Measurements from ENCODE around the gene MRPS34. TPM values are rescaled to one million over a fixed set of nuclear protein-coding genes. Genes with fewer than 3 reads are reported as not detected.
"Not testable (repeated sequence)": the region's sequence is repeated elsewhere in the genome, so short reads cannot be mapped to it uniquely, and the experiment has no call there.

Gene MRPS34
- total RNA-seq, 1 experiment from 2014 or later: 276 TPM

DNA sequence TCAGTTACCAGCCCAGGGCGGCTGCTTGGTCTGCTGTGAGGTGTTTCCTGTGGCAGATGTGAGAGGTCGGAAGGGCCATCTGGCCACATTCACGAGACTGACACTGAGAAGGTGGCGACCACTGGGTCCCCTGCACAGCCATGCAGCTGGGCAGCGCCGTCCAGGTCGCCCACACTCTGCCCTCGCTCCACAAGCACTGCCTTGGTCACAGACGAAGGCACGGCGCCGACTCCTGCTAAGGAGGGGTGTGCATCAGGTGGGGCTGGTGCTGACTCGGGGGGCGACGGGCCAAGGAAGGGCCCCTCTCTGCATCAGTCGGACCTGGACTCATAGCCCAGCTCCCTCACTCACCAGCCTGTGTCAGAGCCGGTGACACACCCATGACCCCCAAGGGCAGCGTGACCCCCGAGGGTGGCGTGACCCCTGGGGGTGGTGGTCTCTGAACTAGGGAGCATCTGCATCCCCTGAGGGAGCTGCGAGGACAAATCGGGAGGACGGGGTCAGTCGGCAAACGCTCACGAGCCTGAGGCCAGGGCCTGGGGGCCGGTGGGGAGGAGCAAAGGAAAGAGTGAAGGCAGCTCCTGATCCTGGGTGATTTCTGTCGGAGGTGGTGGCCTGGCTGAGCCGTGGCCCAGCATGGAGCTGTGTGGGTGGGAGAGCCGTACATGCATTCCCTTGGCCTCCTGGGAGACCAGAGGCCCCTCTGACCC is 32.0 kb downstream of the MRPS34 start:
- in situ Hi-C loops (cut with HindIII; ENCODE audit: low sequenced_read_pairs): no loop called here
- no peak for DNase-seq (ENCODE audit: low spot score)

DNA sequence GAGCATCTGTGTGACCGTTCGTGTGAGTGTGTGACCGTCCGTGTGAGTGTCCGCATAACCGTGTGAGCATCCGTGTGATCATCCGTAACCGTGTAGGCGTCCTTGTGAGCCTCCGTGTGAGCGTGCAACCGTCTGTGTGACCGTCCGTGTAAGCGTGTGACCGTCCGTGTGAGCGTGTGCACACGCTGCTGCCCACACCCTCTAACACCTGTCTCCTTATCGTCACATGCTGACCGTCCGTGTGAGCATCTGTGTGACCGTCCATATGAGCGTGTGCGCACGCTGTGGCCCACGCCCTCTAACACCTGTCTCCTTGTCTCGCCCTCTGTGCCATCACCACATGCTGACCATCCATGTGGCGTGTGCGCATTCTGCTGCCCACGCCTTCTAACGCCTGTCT is 32.7 kb downstream of the MRPS34 start:
- in situ Hi-C loops (cut with HindIII; ENCODE audit: low sequenced_read_pairs): no loop called here
- DNase-seq (ENCODE audit: low spot score): no peak

DNA sequence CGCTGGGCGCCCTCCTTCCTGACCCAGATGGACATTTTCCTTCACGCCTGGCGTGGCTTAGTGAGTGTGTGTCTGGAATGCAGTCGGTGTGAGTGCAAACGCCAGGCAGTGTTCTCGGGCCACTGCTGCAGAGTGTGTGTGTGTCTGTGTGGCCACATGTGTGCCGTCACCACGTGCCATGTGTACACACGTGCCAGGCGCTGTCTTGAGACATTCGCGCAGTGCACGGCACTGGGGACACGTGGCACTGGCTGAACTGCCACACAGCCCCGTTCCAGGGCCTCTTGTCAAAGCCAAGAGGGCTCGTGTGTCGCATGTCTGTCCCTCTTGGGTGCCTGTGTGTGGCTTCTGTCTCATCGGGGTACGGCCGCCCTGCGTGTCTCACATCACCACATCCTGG is 38.1 kb downstream of the MRPS34 start:
- DNase-seq (ENCODE audit: low spot score): no peak
- in situ Hi-C loops (cut with HindIII; ENCODE audit: low sequenced_read_pairs): no loop called here

DNA sequence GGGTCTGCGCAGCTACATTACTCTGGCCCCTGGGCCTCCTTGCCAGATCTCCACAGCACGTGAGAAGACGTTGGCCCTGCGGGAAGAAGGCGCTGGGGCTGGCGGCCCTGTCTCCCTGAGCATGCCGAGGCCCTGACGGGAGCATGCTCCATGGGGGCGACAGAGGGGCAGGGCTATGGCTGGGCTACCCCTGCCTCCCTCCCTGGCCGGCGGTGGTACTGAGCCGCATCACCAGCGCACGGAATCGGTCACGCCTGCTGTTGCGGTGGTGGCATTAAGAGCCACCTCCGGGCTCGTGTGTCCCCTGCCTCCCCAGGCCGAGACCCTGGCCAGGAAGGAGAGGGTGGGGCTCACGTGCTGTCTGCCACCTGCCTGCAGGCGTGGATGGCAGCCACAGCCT is 38.8 kb downstream of the MRPS34 start:
- no peak for DNase-seq (ENCODE audit: low spot score)
- in situ Hi-C loops (cut with HindIII; ENCODE audit: low sequenced_read_pairs): no loop called here

DNA sequence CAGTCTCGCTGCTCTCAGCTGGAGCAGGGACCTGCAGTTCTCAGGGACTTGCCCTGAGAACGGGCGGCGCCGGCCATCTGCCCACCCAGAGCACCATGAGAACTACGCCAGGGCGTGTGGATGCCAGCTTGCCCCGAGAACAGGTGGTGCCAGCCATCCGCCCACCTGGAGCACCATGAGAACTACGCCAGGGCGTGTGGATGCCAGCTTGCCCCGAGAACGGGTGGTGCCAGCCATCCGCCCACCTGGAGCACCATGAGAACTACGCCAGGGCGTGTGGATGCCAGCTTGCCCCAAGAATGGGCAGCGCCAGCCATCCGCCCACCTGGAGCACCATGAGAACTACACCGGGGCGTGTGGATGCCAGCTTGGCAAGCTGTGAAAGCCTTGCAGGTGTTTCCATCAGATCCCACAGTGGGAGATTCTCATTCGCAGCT is 40.4 kb downstream of the MRPS34 start:
- DNase-seq (ENCODE audit: low spot score): peak; percentile 91

DNA sequence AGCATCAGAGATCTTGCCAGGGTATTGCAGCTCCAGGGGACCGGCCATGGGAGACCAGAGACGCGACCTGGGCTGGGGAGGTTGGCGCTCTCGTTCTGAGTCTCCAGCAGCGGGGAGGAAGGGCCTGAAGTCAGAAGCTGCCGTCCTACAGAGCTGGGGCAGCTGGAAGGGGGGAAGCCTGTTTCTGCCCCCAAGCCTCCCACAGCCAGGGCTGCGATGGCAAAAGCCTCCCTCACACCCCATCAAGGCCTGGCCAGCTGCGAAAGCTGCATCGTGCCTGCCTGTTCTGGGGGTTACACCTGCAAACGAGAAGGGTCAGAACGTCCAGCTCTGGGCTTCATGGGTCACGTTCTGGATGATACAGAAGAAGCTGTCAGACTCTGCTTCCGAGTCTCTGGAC is 40.9 kb downstream of the MRPS34 start:
- in situ Hi-C loops (cut with HindIII; ENCODE audit: low sequenced_read_pairs): no loop called here

More for the DNA sequence above, 40.4 kb downstream of the MRPS34 start:
- in situ Hi-C loops (cut with HindIII; ENCODE audit: low sequenced_read_pairs): not testable (repeated sequence)

DNA sequence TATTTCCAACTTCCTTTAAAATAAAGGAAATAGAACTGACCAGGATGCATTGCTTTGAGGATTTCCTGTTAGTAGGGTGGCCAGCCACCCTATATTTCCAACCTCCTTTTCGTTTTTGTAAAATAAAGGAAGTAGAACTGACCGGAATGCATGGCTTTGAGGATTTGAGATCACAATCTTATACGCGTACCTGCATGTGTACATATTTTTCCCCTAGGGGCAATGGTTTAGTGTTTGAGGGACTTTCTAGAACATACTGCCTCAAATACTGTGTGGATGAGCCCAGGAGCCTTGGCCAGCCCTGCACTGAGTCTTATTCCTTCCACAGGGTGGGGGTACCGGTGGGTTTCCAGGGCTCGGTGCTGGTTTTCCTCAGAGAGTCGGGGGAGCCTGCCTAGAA is 41.3 kb downstream of the MRPS34 start:
- DNase-seq (ENCODE audit: low spot score): no peak
- in situ Hi-C loops (cut with HindIII; ENCODE audit: low sequenced_read_pairs): no loop called here

More for the DNA sequence above, 40.9 kb downstream of the MRPS34 start:
- no peak for DNase-seq (ENCODE audit: low spot score)

DNA sequence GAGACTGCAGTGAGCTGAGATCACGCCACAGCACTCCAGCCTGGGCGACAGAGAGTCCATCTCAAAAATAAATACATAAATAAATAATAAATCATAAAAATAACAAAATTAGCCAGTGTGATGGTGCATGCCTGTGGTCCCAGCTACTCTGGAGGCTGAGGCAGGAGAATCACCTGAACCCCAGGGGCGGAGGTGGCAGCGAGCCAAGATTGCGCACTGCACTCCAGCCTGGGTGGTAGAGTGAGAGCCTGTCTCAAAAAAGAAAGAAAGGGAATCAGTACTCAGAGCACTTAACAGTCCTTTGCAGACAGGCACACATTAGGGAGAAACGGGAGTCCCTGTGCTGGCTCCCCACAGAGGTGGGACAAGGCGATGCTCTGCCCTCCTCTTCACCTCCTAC is 41.9 kb downstream of the MRPS34 start:
- in situ Hi-C loops (cut with HindIII; ENCODE audit: low sequenced_read_pairs): no loop called here
- DNase-seq (ENCODE audit: low spot score): no peak

DNA sequence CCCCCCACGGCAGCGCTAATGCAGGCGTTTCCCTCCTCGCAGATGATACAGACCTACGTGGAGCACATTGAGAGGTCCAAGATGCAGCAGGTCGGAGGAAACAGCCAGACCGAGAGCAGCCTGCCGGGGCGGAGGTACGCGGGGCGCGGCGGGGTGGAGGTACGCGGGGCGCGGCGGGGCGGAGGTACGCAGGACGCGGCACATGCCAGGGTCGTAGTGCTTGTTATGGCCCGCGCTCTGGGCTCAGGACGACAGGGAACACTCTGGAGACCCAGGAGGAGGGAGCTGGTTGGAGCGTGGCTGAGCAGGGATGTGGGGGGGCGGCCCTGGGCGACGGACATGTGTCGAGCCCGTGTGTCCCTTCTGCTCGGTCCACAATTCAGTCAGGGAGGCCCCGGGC is 43.5 kb downstream of the MRPS34 start:
- in situ Hi-C loops (cut with HindIII; ENCODE audit: low sequenced_read_pairs): no loop called here
- DNase-seq (ENCODE audit: low spot score): peak; percentile 9

DNA sequence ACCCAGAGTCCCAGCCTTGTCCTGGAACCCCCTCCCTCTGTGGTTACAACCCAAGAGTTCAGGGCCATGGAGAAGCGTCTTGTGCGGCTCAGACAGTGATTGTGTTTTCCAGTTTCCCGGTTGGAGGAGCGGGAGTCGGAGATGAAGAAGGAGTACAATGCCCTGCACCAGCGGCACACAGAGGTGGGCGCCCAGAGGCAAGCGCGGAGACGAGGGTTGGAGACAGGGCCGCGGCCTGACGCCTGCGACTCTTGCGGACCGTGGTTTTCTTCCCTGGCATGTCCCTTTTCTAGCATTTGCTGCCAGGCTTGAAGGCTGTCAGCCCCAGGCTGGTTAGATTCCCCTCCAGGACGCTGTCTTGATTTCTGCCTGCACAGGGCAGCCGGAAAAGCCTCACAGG is 43.9 kb downstream of the MRPS34 start:
- in situ Hi-C loops (cut with HindIII; ENCODE audit: low sequenced_read_pairs): no loop called here
- DNase-seq (ENCODE audit: low spot score): peak; percentile 5

DNA sequence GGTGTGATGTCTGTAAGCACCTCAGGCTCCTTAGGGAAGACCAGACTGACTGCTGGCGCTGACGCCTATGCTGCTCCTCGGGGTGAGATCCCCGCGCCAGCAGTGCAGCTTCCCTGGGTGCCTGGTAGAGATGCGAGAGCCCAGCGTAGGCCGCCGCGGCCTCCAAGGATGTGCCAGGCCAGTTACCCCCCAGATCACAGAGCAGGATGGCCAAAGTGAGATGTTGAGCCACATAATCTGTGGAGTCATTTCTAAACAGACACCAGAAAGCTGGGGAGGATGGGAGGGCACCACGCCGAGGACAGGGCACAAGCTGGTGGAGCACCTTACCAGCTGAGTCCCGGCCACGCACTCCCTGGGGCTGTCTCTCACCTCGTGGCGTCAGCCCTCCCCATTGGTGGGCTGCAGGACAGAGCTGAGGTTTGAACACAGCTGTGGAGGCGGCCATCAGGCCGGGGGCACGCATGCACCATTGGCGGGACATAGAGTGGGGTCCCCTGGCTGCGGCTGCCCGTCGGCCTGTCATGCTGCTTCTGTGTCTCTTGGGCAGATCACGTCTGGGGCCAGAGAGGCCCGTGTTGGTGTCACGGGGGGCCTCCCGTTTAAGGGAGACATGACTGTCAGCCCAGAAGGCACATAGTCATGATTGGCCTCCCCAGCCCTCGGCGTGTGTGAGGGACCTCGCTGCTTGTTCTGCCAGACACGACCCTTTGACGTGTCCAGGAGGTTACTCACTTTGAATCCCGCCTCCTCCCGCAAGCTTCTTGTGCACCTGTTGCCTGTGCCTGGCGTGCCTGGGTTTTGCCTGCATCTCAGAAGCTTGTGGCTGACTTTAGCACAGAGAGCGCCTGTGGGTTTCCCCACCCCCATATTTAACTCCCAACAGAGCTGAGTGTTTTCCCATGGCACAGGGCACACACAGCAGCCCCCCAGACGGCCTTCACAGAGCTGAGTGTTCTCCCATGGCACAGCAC is 45.0 kb downstream of the MRPS34 start:
- DNase-seq (ENCODE audit: low spot score): peak; percentile 28
- in situ Hi-C loops (cut with HindIII; ENCODE audit: low sequenced_read_pairs): no loop called here

DNA sequence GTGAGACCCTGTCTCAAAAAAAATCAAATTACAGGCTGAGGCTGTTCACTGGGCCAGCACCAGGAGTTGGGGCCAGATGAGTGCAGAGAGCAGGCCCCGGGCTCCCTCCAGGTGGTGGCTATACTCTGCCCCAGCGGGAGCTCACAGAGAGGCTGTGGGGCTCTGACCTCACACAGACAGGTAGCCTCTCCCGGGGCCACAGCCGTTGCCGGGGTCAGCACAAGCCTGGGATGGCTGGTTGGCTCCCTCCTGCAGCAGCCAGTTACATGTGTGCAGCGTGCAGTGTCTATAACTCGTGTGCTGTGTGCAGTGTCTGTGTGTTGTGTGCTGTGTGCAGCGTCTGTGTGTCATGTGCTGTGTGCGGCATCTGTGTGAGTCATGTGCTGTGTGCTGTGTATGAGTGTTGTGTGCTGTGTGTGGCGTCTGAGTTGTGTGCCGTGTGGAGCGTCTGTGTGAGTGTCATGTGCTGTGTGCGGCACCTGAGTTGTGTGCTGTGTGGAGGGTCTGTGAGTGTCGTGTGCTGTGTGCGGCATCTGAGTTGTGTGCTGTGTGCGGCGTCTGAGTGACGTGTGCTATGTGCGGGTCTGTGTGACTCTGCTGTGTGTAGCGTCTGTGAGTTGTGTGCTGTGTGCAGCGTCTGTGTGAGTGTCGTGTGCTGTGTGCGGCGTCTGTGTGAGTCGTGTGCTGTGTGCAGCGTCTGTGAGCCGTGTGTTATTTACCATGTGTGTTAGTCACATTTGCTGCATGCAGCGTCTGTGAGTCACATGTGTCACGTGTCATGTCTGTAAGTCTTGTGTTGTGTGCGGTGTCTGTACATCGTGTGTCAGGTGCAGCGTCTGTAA is 46.1 kb downstream of the MRPS34 start:
- DNase-seq (ENCODE audit: low spot score): peak; percentile 8
- in situ Hi-C loops (cut with HindIII; ENCODE audit: low sequenced_read_pairs): no loop called here

DNA sequence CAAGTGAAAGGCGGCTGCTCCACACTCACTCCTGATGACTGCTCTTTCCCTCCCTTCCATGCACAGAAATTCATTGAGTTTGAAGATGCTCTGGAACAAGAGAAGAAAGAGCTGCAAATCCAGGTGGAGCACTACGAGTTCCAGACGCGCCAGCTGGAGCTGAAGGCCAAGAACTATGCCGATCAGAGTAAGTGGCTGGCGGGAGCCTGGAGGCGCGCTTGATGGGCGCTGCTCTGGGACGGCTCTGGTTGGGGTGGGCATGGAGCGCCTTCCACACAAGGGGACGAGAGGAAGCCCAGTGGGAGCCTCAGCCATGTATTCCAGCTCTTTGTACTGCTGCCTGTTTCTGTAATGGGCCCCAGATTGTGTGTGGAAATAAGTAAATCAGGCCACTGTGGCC is 48.4 kb downstream of the MRPS34 start:
- in situ Hi-C loops (cut with HindIII; ENCODE audit: low sequenced_read_pairs): no loop called here
- DNase-seq (ENCODE audit: low spot score): no peak

DNA sequence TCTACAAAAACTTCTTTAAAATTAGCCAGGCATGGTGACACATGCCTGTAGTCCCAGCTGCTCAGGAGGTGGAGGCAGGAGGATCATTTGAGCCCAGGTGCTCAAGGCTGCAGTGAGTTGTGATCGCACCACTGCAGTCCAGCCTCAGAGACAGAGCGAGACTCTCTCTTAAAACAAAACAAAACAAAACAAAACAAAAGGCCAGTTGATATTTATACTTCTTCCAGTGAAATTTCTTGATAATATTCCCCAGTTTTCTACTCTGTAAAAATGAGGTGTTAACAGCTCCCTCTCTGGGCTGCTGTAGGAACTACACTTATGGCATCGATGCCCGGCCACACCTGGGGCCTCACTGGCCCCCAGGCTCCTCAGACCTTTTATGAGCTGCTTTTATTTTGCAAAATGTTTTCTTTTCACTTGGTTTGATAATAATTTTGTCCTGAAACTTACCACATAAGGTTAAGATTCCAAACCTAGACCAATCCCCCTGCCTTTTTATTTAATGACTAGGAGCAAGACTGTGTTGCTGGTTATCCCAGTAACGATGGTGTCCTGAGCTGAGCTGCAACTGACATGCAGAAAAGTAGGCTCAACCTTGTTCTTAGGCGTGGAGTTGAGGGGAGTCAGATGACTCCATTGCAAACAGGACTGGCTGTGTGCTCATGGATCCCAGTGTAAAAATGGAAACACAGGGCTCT is 49.3 kb downstream of the MRPS34 start:
- DNase-seq (ENCODE audit: low spot score): peak; percentile 69
- in situ Hi-C loops (cut with HindIII; ENCODE audit: low sequenced_read_pairs): no loop called here

Other genes with a start within 250 kb of the MRPS34 start
- not detected in 2 replicates for gene TMEM204, start 239.5 kb downstream of the MRPS34 start, total RNA-seq (2014; rRNA removed; shearing (Covaris generic))
- gene IFT140, start 161.1 kb downstream of the MRPS34 start, total RNA-seq (2014; rRNA removed; shearing (Covaris generic)): 30.5 and 37.3 TPM in 2 replicates
- gene CRAMP1, start 160.8 kb downstream of the MRPS34 start, total RNA-seq (2014; rRNA removed; shearing (Covaris generic)): 4.5 and 7.6 TPM in 2 replicates
- gene JPT2, start 94.9 kb downstream of the MRPS34 start, total RNA-seq (2014; rRNA removed; shearing (Covaris generic)): 154 and 199 TPM in 2 replicates
- gene MAPK8IP3, start 66.9 kb downstream of the MRPS34 start, total RNA-seq (2014; rRNA removed; shearing (Covaris generic)): 20.6 and 27.7 TPM in 2 replicates
- gene NME3, start 1.6 kb downstream of the MRPS34 start, total RNA-seq (2014; rRNA removed; shearing (Covaris generic)): 64.4 and 76.9 TPM in 2 replicates
- gene EME2, start 324 bp downstream of the MRPS34 start, total RNA-seq (2014; rRNA removed; shearing (Covaris generic)): 10.4 and 10.6 TPM in 2 replicates
- gene SPSB3, start 9.4 kb upstream of the MRPS34 start, total RNA-seq (2014; rRNA removed; shearing (Covaris generic)): 14.0 and 27.3 TPM in 2 replicates
- gene NUBP2, start 9.8 kb upstream of the MRPS34 start, total RNA-seq (2014; rRNA removed; shearing (Covaris generic)): 128 and 160 TPM in 2 replicates
- 0.31 TPM in 1 of 2 replicates, not detected in the other for gene IGFALS, start 20.6 kb upstream of the MRPS34 start, total RNA-seq (2014; rRNA removed; shearing (Covaris generic))
- 81.3 and 108 TPM in 2 replicates for gene HAGH, start 53.7 kb upstream of the MRPS34 start, total RNA-seq (2014; rRNA removed; shearing (Covaris generic))
- gene FAHD1, start 54.1 kb upstream of the MRPS34 start, total RNA-seq (2014; rRNA removed; shearing (Covaris generic)): 63.5 and 85.2 TPM in 2 replicates
- 81.1 and 105 TPM in 2 replicates for gene MEIOB, start 99.0 kb upstream of the MRPS34 start, total RNA-seq (2014; rRNA removed; shearing (Covaris generic))
- gene HS3ST6, start 145.3 kb upstream of the MRPS34 start, total RNA-seq (2014; rRNA removed; shearing (Covaris generic)): 1.2 and 9.8 TPM in 2 replicates
- 72.3 and 79.3 TPM in 2 replicates for gene MSRB1, start 170.1 kb upstream of the MRPS34 start, total RNA-seq (2014; rRNA removed; shearing (Covaris generic))
- gene RPL3L, start 181.6 kb upstream of the MRPS34 start, total RNA-seq (2014; rRNA removed; shearing (Covaris generic)): not detected in 2 replicates
- gene NDUFB10, start 186.4 kb upstream of the MRPS34 start, total RNA-seq (2014; rRNA removed; shearing (Covaris generic)): 339 and 361 TPM in 2 replicates
- gene RPS2, start 191.7 kb upstream of the MRPS34 start, total RNA-seq (2014; rRNA removed; shearing (Covaris generic)): 10,196 and 11,503 TPM in 2 replicates
- not detected in 2 replicates for gene RNF151, start 193.7 kb upstream of the MRPS34 start, total RNA-seq (2014; rRNA removed; shearing (Covaris generic))
- 78.6 and 84.2 TPM in 2 replicates for gene TBL3, start 198.9 kb upstream of the MRPS34 start, total RNA-seq (2014; rRNA removed; shearing (Covaris generic))
- not detected in 2 replicates for gene NOXO1, start 208.3 kb upstream of the MRPS34 start, total RNA-seq (2014; rRNA removed; shearing (Covaris generic))
- 41.8 and 51.5 TPM in 2 replicates for gene GFER, start 211.1 kb upstream of the MRPS34 start, total RNA-seq (2014; rRNA removed; shearing (Covaris generic))
- 30.5 and 36.7 TPM in 2 replicates for gene SYNGR3, start 216.8 kb upstream of the MRPS34 start, total RNA-seq (2014; rRNA removed; shearing (Covaris generic))
- 58.0 and 72.1 TPM in 2 replicates for gene ZNF598, start 236.7 kb upstream of the MRPS34 start, total RNA-seq (2014; rRNA removed; shearing (Covaris generic))
- gene NPW, start 246.7 kb upstream of the MRPS34 start, total RNA-seq (2014; rRNA removed; shearing (Covaris generic)): not detected in 2 replicates

All from G401 (cell line).